CD14-positive monocyte (primary cell): ENCODE results near the gene PLA2G2A. TPM values are rescaled to one million over a fixed set of nuclear protein-coding genes. Genes with fewer than 3 reads are reported as not detected.

Experiments used
- DNase-seq, 3 donors: peaks; one replicate each; pipeline ENCODE4 v3.0.0-alpha.2; 2011 to 2022
- H2AFZ ChIP-seq: 2 replicates; pipeline ENCODE4 v1.6.0; 2012; ENCODE audit warnings: mild to moderate bottlenecking, low read depth, low read length, inconsistent platforms; ENCODE audit not compliant: insufficient read depth, poor library complexity, severe bottlenecking
- H3K27ac ChIP-seq, 2 donors: 1 replicate in 1 of 2; 2 replicates in 1 of 2; pipeline ENCODE4 v1.5.1; 2012 to 2013; ENCODE audit warnings: low read length in 2 of 2, control low read depth in 1 of 2, inconsistent platforms in 1 of 2, low read depth in 1 of 2, mild to moderate bottlenecking in 1 of 2
- H3K27me3 ChIP-seq, 2 donors: one replicate each; pipeline versions ENCODE4 v1.6.0 to v1.6.1; 2011 to 2013; ENCODE audit warnings: low read length in 2 of 2; ENCODE audit not compliant: control insufficient read depth in 2 of 2, insufficient read depth in 2 of 2
- H3K36me3 ChIP-seq, 2 donors: replicated peaks in 1 of 2; 1 replicate in 1 of 2; 2 replicates in 1 of 2; pipeline versions ENCODE4 v1.5.1 to v1.6.1; 2012 to 2013; ENCODE audit warnings: low read length in 2 of 2, control low read depth in 1 of 2, inconsistent platforms in 1 of 2, mild to moderate bottlenecking in 1 of 2; ENCODE audit not compliant: insufficient read depth in 2 of 2, control insufficient read depth in 1 of 2
- H3K4me1 ChIP-seq, 2 donors: 1 replicate in 1 of 2; 2 replicates in 1 of 2; pipeline versions ENCODE4 v1.5.1 to v1.6.1; 2012 to 2013; ENCODE audit warnings: low read length in 2 of 2, control low read depth in 1 of 2, inconsistent platforms in 1 of 2, mild to moderate bottlenecking in 1 of 2, moderate library complexity in 1 of 2; ENCODE audit not compliant: insufficient read depth in 2 of 2, control insufficient read depth in 1 of 2
- H3K4me2 ChIP-seq: replicated peaks from 2 replicates; pipeline ENCODE3; 2012; ENCODE audit warnings: low read length, moderate library complexity, mild to moderate bottlenecking; ENCODE audit not compliant: poor library complexity, severe bottlenecking; ENCODE audit errors: extremely low read depth
- H3K4me3 ChIP-seq, 3 experiments: fragments of 200-600 bp in 1 of 3; sonication (generic) in 1 of 3; replicated peaks in 1 of 3; 1 replicate in 2 of 3; 2 replicates in 1 of 3; pipeline ENCODE4 v1.5.1; 2011 to 2013; ENCODE audit warnings: low read length in 3 of 3, mild to moderate bottlenecking in 3 of 3, control low read depth in 2 of 3, low read depth in 2 of 3, inconsistent platforms in 1 of 3, moderate library complexity in 1 of 3
- H3K79me2 ChIP-seq: 2 replicates; pipeline ENCODE4 v1.6.0; 2012; ENCODE audit warnings: mild to moderate bottlenecking, control low read depth, inconsistent platforms, low read length, moderate library complexity; ENCODE audit not compliant: insufficient read depth
- H3K9ac ChIP-seq: 2 replicates; pipeline ENCODE4 v1.6.0; 2017; ENCODE audit warnings: low read length, mild to moderate bottlenecking; ENCODE audit not compliant: insufficient read depth, poor library complexity, severe bottlenecking
- H3K9me3 ChIP-seq, 2 donors: replicated peaks in 1 of 2; 1 replicate in 1 of 2; 2 replicates in 1 of 2; pipeline versions ENCODE4 v1.5.1 to v1.6.1; 2012 to 2013; ENCODE audit warnings: low read length in 2 of 2, control low read depth in 1 of 2; ENCODE audit not compliant: control insufficient read depth in 1 of 2, insufficient read depth in 1 of 2
- H4K20me1 ChIP-seq: 2 replicates; pipeline ENCODE4 v1.6.0; 2012; ENCODE audit warnings: mild to moderate bottlenecking, low read length, control low read depth, moderate library complexity; ENCODE audit not compliant: insufficient read depth
- H3K27ac Mint-ChIP-seq, 7 donors: one replicate each; pipeline ENCODE4 v1.8.0; 2020; ENCODE audit warnings: mild to moderate bottlenecking in 7 of 7, mixed read lengths in 7 of 7, moderate library complexity in 6 of 7, inconsistent platforms in 2 of 7
- H3K27me3 Mint-ChIP-seq, 3 donors: one replicate each; pipeline ENCODE4 v1.8.0; 2021 to 2022; ENCODE audit warnings: low read depth in 3 of 3, mild to moderate bottlenecking in 3 of 3, mixed read lengths in 3 of 3, moderate library complexity in 3 of 3, inconsistent platforms in 1 of 3
- H3K36me3 Mint-ChIP-seq, 2 donors: one replicate each; pipeline ENCODE4 v1.8.0; 2020; ENCODE audit warnings: mixed read lengths in 2 of 2, inconsistent platforms in 1 of 2, mild to moderate bottlenecking in 1 of 2
- H3K4me1 Mint-ChIP-seq: one replicate; pipeline ENCODE4 v1.8.0; 2020; ENCODE audit warnings: mild to moderate bottlenecking, mixed read lengths
- H3K4me3 Mint-ChIP-seq, 2 donors: one replicate each; pipeline ENCODE4 v1.8.0; 2020; ENCODE audit warnings: mild to moderate bottlenecking in 2 of 2, mixed read lengths in 2 of 2, moderate library complexity in 1 of 2
- H3K9me3 Mint-ChIP-seq, 7 donors: one replicate each; pipeline ENCODE4 v1.8.0; 2020 to 2022; ENCODE audit warnings: mixed read lengths in 7 of 7, mild to moderate bottlenecking in 6 of 7, moderate library complexity in 6 of 7, inconsistent platforms in 2 of 7
- WGBS: methylation state at CpG from one replicate; pipeline ENCODE4 v1.1.5; 2013; ENCODE audit warnings: missing lambda C conversion rate; ENCODE audit not compliant: insufficient coverage; 5-methylcytosine and 5-hydroxymethylcytosine counted together
- intact Hi-C, 2 donors: fragments of 100-400 bp; cut with micrococcal nuclease; formaldehyde crosslinking; loops; one replicate each; pipeline versions ENCODE4 v1.15.0 to v1.15.1; 2023
- polyA plus RNA-seq, 3 donors: library from polyadenylated mRNA; depleted of rRNA in 1 of 3; unstranded in 2 of 3; stranded (reverse) in 1 of 3; fragments of 300-500 nt in 2 of 3; fragments of >200 nt in 1 of 3; fragmentation: Illumina TruSeq in 2 of 3; gene quantifications; 1 replicate in 2 of 3; 2 replicates in 1 of 3; pipeline ENCODE4 v1.2.3, GENCODE V29; 2012 to 2021
- TF ChIP-seq, protein P1 (sequence below): fragments of 200-600 bp; IDR thresholded peaks from one replicate; pipeline ENCODE4 v1.8.0; 2022; ENCODE audit warnings: antibody characterized with exemption, mild to moderate bottlenecking

Gene PLA2G2A
- polyA plus RNA-seq, 3 donors = not detected

- H3K27me3 ChIP-seq = peaks cover 0 to 2% of the 10 kb centered on the region in 2 donors
- H2AFZ ChIP-seq = no peak overlapping the region
- no peaks in the 10 kb centered on the region for H3K4me1 ChIP-seq
- TF ChIP-seq, protein P1, sequence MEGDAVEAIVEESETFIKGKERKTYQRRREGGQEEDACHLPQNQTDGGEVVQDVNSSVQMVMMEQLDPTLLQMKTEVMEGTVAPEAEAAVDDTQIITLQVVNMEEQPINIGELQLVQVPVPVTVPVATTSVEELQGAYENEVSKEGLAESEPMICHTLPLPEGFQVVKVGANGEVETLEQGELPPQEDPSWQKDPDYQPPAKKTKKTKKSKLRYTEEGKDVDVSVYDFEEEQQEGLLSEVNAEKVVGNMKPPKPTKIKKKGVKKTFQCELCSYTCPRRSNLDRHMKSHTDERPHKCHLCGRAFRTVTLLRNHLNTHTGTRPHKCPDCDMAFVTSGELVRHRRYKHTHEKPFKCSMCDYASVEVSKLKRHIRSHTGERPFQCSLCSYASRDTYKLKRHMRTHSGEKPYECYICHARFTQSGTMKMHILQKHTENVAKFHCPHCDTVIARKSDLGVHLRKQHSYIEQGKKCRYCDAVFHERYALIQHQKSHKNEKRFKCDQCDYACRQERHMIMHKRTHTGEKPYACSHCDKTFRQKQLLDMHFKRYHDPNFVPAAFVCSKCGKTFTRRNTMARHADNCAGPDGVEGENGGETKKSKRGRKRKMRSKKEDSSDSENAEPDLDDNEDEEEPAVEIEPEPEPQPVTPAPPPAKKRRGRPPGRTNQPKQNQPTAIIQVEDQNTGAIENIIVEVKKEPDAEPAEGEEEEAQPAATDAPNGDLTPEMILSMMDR = no peak
- Mint-ChIP-seq H3K36me3 (no peaks in the 10 kb centered on the region), H3K27ac (no peak overlapping the region), H3K27me3 (peaks cover 9 to 20% (median 18%) of the 10 kb centered on the region in 3 donors), H3K4me3 (no peak overlapping the region), H3K9me3 (peaks cover 0 to 8% (median 2%) of the 10 kb centered on the region in 7 donors), H3K4me1 (no peaks in the 10 kb centered on the region)
- no peak overlapping the region for H3K4me3 ChIP-seq
- no peaks in the 10 kb centered on the region for H3K9me3 ChIP-seq
- intact Hi-C loops = no loop called here
- no peaks in the 10 kb centered on the region for H3K79me2 ChIP-seq
- H4K20me1 ChIP-seq = no peaks in the 10 kb centered on the region
- no peak overlapping the region for H3K27ac ChIP-seq
- H3K4me2 ChIP-seq = no peak overlapping the region
- WGBS = 80% methylated on average over 1 of the region's 3 CpGs
- H3K36me3 ChIP-seq = no peaks in the 10 kb centered on the region
- DNase-seq = no peak
- H3K9ac ChIP-seq = no peak overlapping the region
Measured at GRCh38 chr1:19980314-19980713, 896 bp upstream of the PLA2G2A start.

DNA sequence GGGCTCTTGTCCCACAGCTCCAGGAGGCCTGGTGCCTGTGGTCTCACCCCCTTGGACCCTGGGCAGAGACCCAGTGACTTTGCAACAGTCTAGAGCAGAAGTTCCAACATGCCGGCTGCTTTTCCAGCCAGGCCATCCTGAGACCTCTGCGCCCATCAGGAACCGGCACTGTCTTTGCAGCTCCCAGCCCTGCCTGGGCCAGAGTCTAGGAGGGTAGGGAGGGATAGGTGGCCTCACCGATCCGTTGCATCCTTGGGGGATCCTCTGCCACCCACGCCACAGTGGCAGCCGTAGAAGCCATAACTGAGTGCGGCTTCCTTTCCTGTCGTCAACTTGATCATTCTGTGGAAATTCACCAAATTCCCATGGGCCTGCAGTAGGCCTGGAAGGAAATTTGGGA, 1.3 kb downstream of the PLA2G2A start:
- H3K36me3 ChIP-seq = no peaks in the 10 kb centered on the region
- no peak overlapping the region for H3K27ac ChIP-seq
- WGBS = 100% methylated on average over 6 of the region's 9 CpGs
- TF ChIP-seq, protein P1 = no peak
- no peak overlapping the region for H2AFZ ChIP-seq
- no peaks in the 10 kb centered on the region for H3K9me3 Mint-ChIP-seq
- H3K9me3 ChIP-seq = no peaks in the 10 kb centered on the region
- no peaks in the 10 kb centered on the region for H3K4me1 ChIP-seq
- intact Hi-C loops = no loop called here
- peaks cover 0 to 2% of the 10 kb centered on the region in 2 donors for H3K27me3 ChIP-seq
- peaks cover 9 to 19% (median 14%) of the 10 kb centered on the region in 3 donors for H3K27me3 Mint-ChIP-seq
- H3K4me3 ChIP-seq = no peak overlapping the region
- no peak overlapping the region for H3K4me2 ChIP-seq
- H3K27ac Mint-ChIP-seq = no peak overlapping the region
- no peaks in the 10 kb centered on the region for H3K36me3 Mint-ChIP-seq
- H3K9ac ChIP-seq = no peak overlapping the region
- H3K4me1 Mint-ChIP-seq = no peaks in the 10 kb centered on the region
- H4K20me1 ChIP-seq = no peaks in the 10 kb centered on the region
- no peak for DNase-seq
- H3K79me2 ChIP-seq = no peaks in the 10 kb centered on the region
- no peak overlapping the region for H3K4me3 Mint-ChIP-seq
